HEK293 (cell line): ENCODE results near the gene QPCT.

Experiments used
- CTCF ChIA-PET: fragments of 350-600 bp; formaldehyde crosslinking; extraction: SDS; loops from one replicate; lab custom pipeline; 2021; ENCODE audit warnings: antibody characterized with exemption; lab: Yijun Ruan, JAX
- POLR2A ChIA-PET: fragments of 300-600 bp; formaldehyde crosslinking; extraction: SDS; loops from one replicate; lab custom pipeline; 2020; ENCODE audit warnings: antibody characterized with exemption, inconsistent platforms; lab: Yijun Ruan, JAX
- H3K27ac ChIP-seq: fragments of 200-500 bp; sonication (Bioruptor generic); 2 replicates; pipeline ENCODE4 v1.5.1; 2014; ENCODE audit warnings: low read depth, low read length, control low read depth, inconsistent platforms; ENCODE audit errors: extremely low read depth
- H3K36me3 ChIP-seq, 2 experiments: fragments of 200-500 bp in 1 of 2; sonication (Bioruptor generic) in 1 of 2; 1 replicate in 1 of 2; 2 replicates in 1 of 2; pipeline ENCODE4 v1.5.1; 2014 to 2017; ENCODE audit warnings: inconsistent platforms in 2 of 2, low read length in 2 of 2; ENCODE audit not compliant: control insufficient read depth in 2 of 2, insufficient read depth in 1 of 2
- H3K4me1 ChIP-seq: fragments of 200-500 bp; sonication (Bioruptor generic); 2 replicates; pipeline ENCODE4 v1.5.1; 2014; ENCODE audit warnings: mild to moderate bottlenecking, low read length, inconsistent platforms; ENCODE audit not compliant: control insufficient read depth, insufficient read depth
- H3K4me3 ChIP-seq: 2 replicates; pipeline ENCODE4 v1.5.1; 2011; ENCODE audit warnings: low read depth, mild to moderate bottlenecking, control low read depth, low read length, moderate library complexity
- H3K9me3 ChIP-seq: fragments of 200-500 bp; sonication (Bioruptor generic); 2 replicates; pipeline ENCODE4 v1.5.1; 2014; ENCODE audit warnings: low read depth, low read length, inconsistent platforms; ENCODE audit not compliant: control insufficient read depth, insufficient read depth
- FEZF1 ChIP-seq: fragments of 450-650 bp; formaldehyde crosslinking; IDR thresholded peaks from 2 replicates; pipeline ENCODE4 v1.5.1; 2016; ENCODE audit warnings: missing biosample characterization, missing genetic modification characterization
- GFI1B ChIP-seq: fragments of 450-650 bp; formaldehyde crosslinking; IDR thresholded peaks from 2 replicates; pipeline ENCODE4 v1.5.1; 2016; ENCODE audit warnings: missing biosample characterization, missing genetic modification characterization
- IKZF3 ChIP-seq: fragments of 450-650 bp; IDR thresholded peaks from 2 replicates; pipeline ENCODE4 v1.5.0; 2018; ENCODE audit warnings: missing biosample characterization, mild to moderate bottlenecking, missing genetic modification characterization, moderate library complexity
- SP3 ChIP-seq: fragments of 450-650 bp; formaldehyde crosslinking; IDR thresholded peaks from 2 replicates; pipeline ENCODE4 v1.5.1; 2016; ENCODE audit warnings: missing biosample characterization, missing genetic modification characterization
- ZBTB1 ChIP-seq: fragments of 450-650 bp; formaldehyde crosslinking; IDR thresholded peaks from 2 replicates; pipeline ENCODE4 v1.5.1; 2016; ENCODE audit warnings: missing biosample characterization, missing genetic modification characterization
- ZNF114 ChIP-seq: fragments of 450-650 bp; formaldehyde crosslinking; IDR thresholded peaks from 2 replicates; pipeline ENCODE4 v1.5.0; 2017; ENCODE audit warnings: missing biosample characterization, missing genetic modification characterization
- ZNF146 ChIP-seq: fragments of 450-650 bp; formaldehyde crosslinking; IDR thresholded peaks from 2 replicates; pipeline ENCODE4 v1.5.1; 2016; ENCODE audit warnings: missing biosample characterization, missing genetic modification characterization
- ZNF169 ChIP-seq: fragments of 450-650 bp; formaldehyde crosslinking; IDR thresholded peaks from 2 replicates; pipeline ENCODE4 v1.5.1; 2016; ENCODE audit warnings: missing biosample characterization, missing genetic modification characterization
- ZNF19 ChIP-seq: fragments of 450-650 bp; formaldehyde crosslinking; IDR thresholded peaks from 2 replicates; pipeline ENCODE4; 2016; ENCODE audit warnings: missing biosample characterization, missing genetic modification characterization, low read depth
- ZNF292 ChIP-seq: fragments of 450-650 bp; formaldehyde crosslinking; IDR thresholded peaks from 2 replicates; pipeline ENCODE4 v1.5.1; 2016; ENCODE audit warnings: low read depth, missing biosample characterization, missing genetic modification characterization, borderline replicate concordance
- ZNF362 ChIP-seq: fragments of 450-650 bp; formaldehyde crosslinking; IDR thresholded peaks from 2 replicates; pipeline ENCODE4 v1.5.1; 2016; ENCODE audit warnings: missing biosample characterization, missing genetic modification characterization
- ZNF391 ChIP-seq: fragments of 450-650 bp; formaldehyde crosslinking; IDR thresholded peaks from 2 replicates; pipeline ENCODE4 v1.5.1; 2016; ENCODE audit warnings: low read depth, missing biosample characterization, missing genetic modification characterization, borderline replicate concordance
- ZNF558 ChIP-seq: fragments of 450-650 bp; formaldehyde crosslinking; IDR thresholded peaks from 2 replicates; pipeline ENCODE4 v1.5.1; 2016; ENCODE audit warnings: missing biosample characterization, missing genetic modification characterization
- ZNF560 ChIP-seq: fragments of 450-650 bp; formaldehyde crosslinking; IDR thresholded peaks from 2 replicates; pipeline ENCODE4 v1.5.1; 2017; ENCODE audit warnings: missing biosample characterization, missing genetic modification characterization, borderline replicate concordance
- ZNF561 ChIP-seq: fragments of 450-650 bp; IDR thresholded peaks from 2 replicates; pipeline ENCODE4 v1.5.1; 2018; ENCODE audit warnings: missing biosample characterization, missing genetic modification characterization, borderline replicate concordance
- ZNF791 ChIP-seq: fragments of 450-650 bp; formaldehyde crosslinking; IDR thresholded peaks from 2 replicates; pipeline ENCODE4 v1.5.1; 2016; ENCODE audit warnings: missing biosample characterization, missing genetic modification characterization
- ZNF830 ChIP-seq: fragments of 450-650 bp; IDR thresholded peaks from 2 replicates; pipeline ENCODE4 v1.5.0; 2018; ENCODE audit warnings: missing biosample characterization, missing genetic modification characterization, low read depth, mild to moderate bottlenecking, moderate library complexity
- TF ChIP-seq, protein P1 (sequence below): fragments of 450-650 bp; formaldehyde crosslinking; IDR thresholded peaks from 2 replicates; pipeline ENCODE4 v1.5.1; 2016; ENCODE audit warnings: missing biosample characterization, missing genetic modification characterization
- TF ChIP-seq, protein P2 (sequence below): fragments of 450-650 bp; formaldehyde crosslinking; conservative IDR thresholded peaks from 2 replicates; pipeline ENCODE4 v1.5.1; 2016; ENCODE audit warnings: low read depth, missing biosample characterization, missing genetic modification characterization
- TF ChIP-seq, protein P3 (sequence below): fragments of 450-650 bp; formaldehyde crosslinking; IDR thresholded peaks from 2 replicates; pipeline ENCODE4 v1.5.1; 2016; ENCODE audit warnings: missing biosample characterization, missing genetic modification characterization

The QPCT gene

DNA sequence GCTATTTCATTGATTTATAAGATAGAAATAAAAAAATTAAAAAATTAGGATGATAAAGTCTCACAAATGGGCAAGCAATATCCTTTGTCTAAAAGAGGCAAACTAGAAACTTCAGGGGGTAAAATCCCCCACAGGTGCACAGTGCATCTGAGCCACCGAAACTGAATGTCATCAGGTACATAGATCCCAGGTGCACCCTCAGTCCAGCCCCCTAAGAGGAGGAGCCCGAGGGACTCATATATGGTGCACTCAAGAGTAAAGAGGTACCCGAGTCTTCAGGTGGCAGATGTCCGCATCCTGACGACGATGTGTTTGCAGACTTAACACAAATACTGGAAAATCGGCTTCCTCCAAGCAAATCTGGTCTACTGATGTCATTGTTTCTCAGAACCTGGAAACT lies 11.3 kb downstream of the QPCT start:
- Histone ChIP-seq H3K9me3 (no peaks in the 10 kb centered on the region), H3K4me3 (no peak overlapping the region), H3K36me3 (peaks cover 0 to 5% of the 10 kb centered on the region in 2 experiments; a peak in 1 of 3 replicates), H3K4me1 (no peaks in the 10 kb centered on the region), H3K27ac (no peak overlapping the region)
- TF ChIP-seq GFI1B (tag by site-specific recombination) (no peak), ZNF830 (tag by site-specific recombination) (no peak), ZNF561 (tag by site-specific recombination) (no peak), ZNF19 (no peak), SP3 (tag by site-specific recombination) (no peak), ZNF362 (no peak), ZBTB1 (tag by site-specific recombination) (no peak), ZNF558 (tag by site-specific recombination) (no peak), ZNF114 (no peak), IKZF3 (no peak), ZNF791 (tag by site-specific recombination) (no peak), ZNF146 (tag by site-specific recombination) (no peak), ZNF292 (tag by site-specific recombination) (no peak), FEZF1 (tag by site-specific recombination) (no peak), ZNF391 (no peak), ZNF169 (no peak), ZNF560 (tag by site-specific recombination) (no peak)
- TF ChIP-seq, protein P1, sequence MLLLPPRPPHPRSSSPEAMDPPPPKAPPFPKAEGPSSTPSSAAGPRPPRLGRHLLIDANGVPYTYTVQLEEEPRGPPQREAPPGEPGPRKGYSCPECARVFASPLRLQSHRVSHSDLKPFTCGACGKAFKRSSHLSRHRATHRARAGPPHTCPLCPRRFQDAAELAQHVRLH (tag by site-specific recombination) = no peak
- TF ChIP-seq, protein P2, sequence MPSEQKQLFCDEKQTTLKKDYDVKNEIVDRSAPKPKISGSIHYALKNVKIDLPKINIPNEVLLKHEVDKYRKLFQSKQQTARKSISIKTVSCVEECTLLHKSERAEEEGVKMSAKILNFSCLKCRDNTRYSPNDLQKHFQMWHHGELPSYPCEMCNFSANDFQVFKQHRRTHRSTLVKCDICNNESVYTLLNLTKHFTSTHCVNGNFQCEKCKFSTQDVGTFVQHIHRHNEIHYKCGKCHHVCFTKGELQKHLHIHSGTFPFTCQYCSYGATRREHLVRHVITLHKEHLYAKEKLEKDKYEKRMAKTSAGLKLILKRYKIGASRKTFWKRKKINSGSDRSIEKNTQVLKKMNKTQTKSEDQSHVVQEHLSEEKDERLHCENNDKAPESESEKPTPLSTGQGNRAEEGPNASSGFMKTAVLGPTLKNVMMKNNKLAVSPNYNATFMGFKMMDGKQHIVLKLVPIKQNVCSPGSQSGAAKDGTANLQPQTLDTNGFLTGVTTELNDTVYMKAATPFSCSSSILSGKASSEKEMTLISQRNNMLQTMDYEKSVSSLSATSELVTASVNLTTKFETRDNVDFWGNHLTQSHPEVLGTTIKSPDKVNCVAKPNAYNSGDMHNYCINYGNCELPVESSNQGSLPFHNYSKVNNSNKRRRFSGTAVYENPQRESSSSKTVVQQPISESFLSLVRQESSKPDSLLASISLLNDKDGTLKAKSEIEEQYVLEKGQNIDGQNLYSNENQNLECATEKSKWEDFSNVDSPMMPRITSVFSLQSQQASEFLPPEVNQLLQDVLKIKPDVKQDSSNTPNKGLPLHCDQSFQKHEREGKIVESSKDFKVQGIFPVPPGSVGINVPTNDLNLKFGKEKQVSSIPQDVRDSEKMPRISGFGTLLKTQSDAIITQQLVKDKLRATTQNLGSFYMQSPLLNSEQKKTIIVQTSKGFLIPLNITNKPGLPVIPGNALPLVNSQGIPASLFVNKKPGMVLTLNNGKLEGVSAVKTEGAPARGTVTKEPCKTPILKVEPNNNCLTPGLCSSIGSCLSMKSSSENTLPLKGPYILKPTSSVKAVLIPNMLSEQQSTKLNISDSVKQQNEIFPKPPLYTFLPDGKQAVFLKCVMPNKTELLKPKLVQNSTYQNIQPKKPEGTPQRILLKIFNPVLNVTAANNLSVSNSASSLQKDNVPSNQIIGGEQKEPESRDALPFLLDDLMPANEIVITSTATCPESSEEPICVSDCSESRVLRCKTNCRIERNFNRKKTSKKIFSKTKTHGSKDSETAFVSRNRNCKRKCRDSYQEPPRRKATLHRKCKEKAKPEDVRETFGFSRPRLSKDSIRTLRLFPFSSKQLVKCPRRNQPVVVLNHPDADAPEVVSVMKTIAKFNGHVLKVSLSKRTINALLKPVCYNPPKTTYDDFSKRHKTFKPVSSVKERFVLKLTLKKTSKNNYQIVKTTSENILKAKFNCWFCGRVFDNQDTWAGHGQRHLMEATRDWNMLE (tag by site-specific recombination) = no peak
- TF ChIP-seq, protein P3, sequence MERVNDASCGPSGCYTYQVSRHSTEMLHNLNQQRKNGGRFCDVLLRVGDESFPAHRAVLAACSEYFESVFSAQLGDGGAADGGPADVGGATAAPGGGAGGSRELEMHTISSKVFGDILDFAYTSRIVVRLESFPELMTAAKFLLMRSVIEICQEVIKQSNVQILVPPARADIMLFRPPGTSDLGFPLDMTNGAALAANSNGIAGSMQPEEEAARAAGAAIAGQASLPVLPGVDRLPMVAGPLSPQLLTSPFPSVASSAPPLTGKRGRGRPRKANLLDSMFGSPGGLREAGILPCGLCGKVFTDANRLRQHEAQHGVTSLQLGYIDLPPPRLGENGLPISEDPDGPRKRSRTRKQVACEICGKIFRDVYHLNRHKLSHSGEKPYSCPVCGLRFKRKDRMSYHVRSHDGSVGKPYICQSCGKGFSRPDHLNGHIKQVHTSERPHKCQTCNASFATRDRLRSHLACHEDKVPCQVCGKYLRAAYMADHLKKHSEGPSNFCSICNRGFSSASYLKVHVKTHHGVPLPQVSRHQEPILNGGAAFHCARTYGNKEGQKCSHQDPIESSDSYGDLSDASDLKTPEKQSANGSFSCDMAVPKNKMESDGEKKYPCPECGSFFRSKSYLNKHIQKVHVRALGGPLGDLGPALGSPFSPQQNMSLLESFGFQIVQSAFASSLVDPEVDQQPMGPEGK = no peak
- POLR2A ChIA-PET = no interaction called here
- CTCF ChIA-PET = no interaction called here
